ENCODE results near the gene MET. TPM values are rescaled to one million over a fixed set of nuclear protein-coding genes. Genes with fewer than 3 reads are reported as not detected.

MET gene
- total and polyA plus RNA-seq, 2 of the 13 experiments (the other 11 are each of a cell fraction or from before 2014, with no cell fraction given): 21.8 to 31.5 TPM

DNA sequence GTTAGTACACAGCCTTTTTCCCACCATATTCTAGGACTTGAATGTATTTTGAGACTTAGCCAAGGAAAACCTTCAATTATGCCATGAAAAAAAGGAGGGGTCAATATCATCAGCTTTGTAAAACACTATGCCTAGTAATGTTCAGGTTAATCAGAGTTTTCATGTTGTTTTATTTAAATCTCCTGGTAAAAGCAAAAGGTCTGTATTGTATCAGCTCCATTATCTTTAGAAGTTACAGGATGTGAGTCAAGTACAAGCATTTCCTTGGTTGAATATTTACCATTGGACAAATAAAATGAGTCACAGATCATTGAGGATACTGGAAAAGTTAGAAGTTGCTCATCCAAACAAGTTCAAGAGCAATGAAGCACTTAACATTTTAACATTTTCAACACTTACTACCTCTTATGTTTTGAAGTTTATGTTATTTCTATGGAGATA is 100.4 kb downstream of the MET start (continued):
- TF ChIP-seq ASH2L (IDR thresholded peaks at IDR 0.05; ENCODE audit: insufficient read length, low read depth, low read length): peak; percentile 36
- TF ChIP-seq JUN (CRISPR knock-in tag; IDR thresholded peaks at IDR 0.05): no peak
- TF ChIP-seq TCF12 (IDR thresholded peaks at IDR 0.05): no peak
- no peak for TF ChIP-seq TCF12 (CRISPR knock-in tag; IDR thresholded peaks at IDR 0.05)
- no peak for TF ChIP-seq NFKB2 (CRISPR knock-in tag; IDR thresholded peaks at IDR 0.05; ENCODE audit: borderline replicate concordance)
- TF ChIP-seq, protein P1, sequence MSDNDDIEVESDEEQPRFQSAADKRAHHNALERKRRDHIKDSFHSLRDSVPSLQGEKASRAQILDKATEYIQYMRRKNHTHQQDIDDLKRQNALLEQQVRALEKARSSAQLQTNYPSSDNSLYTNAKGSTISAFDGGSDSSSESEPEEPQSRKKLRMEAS (IDR thresholded peaks at IDR 0.05): no peak
- peak; percentile 30; the same call in 1 of the 2 replicates for TF ChIP-seq HHEX (CRISPR knock-in tag; IDR thresholded peaks at IDR 0.05)
- peak; percentile 68; the same call in 1 of the 2 replicates for TF ChIP-seq NFIC (IDR thresholded peaks at IDR 0.05; ENCODE audit: low read length)
- TF ChIP-seq, protein P2, sequence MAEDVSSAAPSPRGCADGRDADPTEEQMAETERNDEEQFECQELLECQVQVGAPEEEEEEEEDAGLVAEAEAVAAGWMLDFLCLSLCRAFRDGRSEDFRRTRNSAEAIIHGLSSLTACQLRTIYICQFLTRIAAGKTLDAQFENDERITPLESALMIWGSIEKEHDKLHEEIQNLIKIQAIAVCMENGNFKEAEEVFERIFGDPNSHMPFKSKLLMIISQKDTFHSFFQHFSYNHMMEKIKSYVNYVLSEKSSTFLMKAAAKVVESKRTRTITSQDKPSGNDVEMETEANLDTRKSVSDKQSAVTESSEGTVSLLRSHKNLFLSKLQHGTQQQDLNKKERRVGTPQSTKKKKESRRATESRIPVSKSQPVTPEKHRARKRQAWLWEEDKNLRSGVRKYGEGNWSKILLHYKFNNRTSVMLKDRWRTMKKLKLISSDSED (CRISPR knock-in tag; IDR thresholded peaks at IDR 0.05): no peak
- TF ChIP-seq SOX5 (CRISPR knock-in tag; IDR thresholded peaks at IDR 0.05; ENCODE audit: borderline replicate concordance): peak; percentile 83
- peak; percentile 71 for TF ChIP-seq MED1 (CRISPR knock-in tag; IDR thresholded peaks at IDR 0.05)
- no peak for TF ChIP-seq SOX6 (IDR thresholded peaks at IDR 0.05)
- peak; percentile 70; the same call in 1 of the 2 replicates for TF ChIP-seq SOX6 (CRISPR knock-in tag; IDR thresholded peaks at IDR 0.05)
- peak; percentile 53; the same call in 1 of the 2 replicates for TF ChIP-seq FOXO1 (CRISPR knock-in tag; IDR thresholded peaks at IDR 0.05)
- TF ChIP-seq NCOR1 (IDR thresholded peaks at IDR 0.05; ENCODE audit: borderline replicate concordance, low read length): peak; percentile 64; the same call in 1 of the 2 replicates
- no peak for TF ChIP-seq ZNF446 (CRISPR knock-in tag; IDR thresholded peaks at IDR 0.05)
- no peak for TF ChIP-seq SRSF4 (IDR thresholded peaks at IDR 0.05; ENCODE audit: low read depth, low read length, poor library complexity, severe bottlenecking)
- TF ChIP-seq ZNF883 (CRISPR knock-in tag; IDR thresholded peaks at IDR 0.05; ENCODE audit: not compliant biosample characterization): no peak
- peak; percentile 72; the same call in 1 of the 2 replicates for TF ChIP-seq RCOR2 (CRISPR knock-in tag; IDR thresholded peaks at IDR 0.05)
- 0 out of 2 replicates have a peak, but pooled peaks have one; percentile 33 for TF ChIP-seq HDAC2 (CRISPR knock-in tag; IDR thresholded peaks at IDR 0.05)
- TF ChIP-seq SALL2 (CRISPR knock-in tag; IDR thresholded peaks at IDR 0.05): no peak
- TF ChIP-seq ZNF501 (CRISPR knock-in tag; IDR thresholded peaks at IDR 0.05): no peak
- TF ChIP-seq, protein P3, sequence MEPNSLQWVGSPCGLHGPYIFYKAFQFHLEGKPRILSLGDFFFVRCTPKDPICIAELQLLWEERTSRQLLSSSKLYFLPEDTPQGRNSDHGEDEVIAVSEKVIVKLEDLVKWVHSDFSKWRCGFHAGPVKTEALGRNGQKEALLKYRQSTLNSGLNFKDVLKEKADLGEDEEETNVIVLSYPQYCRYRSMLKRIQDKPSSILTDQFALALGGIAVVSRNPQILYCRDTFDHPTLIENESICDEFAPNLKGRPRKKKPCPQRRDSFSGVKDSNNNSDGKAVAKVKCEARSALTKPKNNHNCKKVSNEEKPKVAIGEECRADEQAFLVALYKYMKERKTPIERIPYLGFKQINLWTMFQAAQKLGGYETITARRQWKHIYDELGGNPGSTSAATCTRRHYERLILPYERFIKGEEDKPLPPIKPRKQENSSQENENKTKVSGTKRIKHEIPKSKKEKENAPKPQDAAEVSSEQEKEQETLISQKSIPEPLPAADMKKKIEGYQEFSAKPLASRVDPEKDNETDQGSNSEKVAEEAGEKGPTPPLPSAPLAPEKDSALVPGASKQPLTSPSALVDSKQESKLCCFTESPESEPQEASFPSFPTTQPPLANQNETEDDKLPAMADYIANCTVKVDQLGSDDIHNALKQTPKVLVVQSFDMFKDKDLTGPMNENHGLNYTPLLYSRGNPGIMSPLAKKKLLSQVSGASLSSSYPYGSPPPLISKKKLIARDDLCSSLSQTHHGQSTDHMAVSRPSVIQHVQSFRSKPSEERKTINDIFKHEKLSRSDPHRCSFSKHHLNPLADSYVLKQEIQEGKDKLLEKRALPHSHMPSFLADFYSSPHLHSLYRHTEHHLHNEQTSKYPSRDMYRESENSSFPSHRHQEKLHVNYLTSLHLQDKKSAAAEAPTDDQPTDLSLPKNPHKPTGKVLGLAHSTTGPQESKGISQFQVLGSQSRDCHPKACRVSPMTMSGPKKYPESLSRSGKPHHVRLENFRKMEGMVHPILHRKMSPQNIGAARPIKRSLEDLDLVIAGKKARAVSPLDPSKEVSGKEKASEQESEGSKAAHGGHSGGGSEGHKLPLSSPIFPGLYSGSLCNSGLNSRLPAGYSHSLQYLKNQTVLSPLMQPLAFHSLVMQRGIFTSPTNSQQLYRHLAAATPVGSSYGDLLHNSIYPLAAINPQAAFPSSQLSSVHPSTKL (CRISPR knock-in tag; IDR thresholded peaks at IDR 0.05): peak; percentile 95
- peak; percentile 85 for TF ChIP-seq ELF3 (CRISPR knock-in tag; IDR thresholded peaks at IDR 0.05)
- no peak for TF ChIP-seq NFRKB (IDR thresholded peaks at IDR 0.05)
- no peak for TF ChIP-seq U2AF2 (IDR thresholded peaks at IDR 0.05; ENCODE audit: low read depth, low read length)
- TF ChIP-seq HMG20A (CRISPR knock-in tag; IDR thresholded peaks at IDR 0.05; ENCODE audit: borderline replicate concordance): peak; percentile 79; the same call in 1 of the 2 replicates

All from HepG2 (cell line).